ENCODE measurements around the gene ZFHX3. TPM values are rescaled to one million over a fixed set of nuclear protein-coding genes. Genes with fewer than 3 reads are reported as not detected.

ZFHX3 gene
- total and polyA plus RNA-seq, 10 donors, result 0.47 to 18.5 (median 11.1) TPM

DNA sequence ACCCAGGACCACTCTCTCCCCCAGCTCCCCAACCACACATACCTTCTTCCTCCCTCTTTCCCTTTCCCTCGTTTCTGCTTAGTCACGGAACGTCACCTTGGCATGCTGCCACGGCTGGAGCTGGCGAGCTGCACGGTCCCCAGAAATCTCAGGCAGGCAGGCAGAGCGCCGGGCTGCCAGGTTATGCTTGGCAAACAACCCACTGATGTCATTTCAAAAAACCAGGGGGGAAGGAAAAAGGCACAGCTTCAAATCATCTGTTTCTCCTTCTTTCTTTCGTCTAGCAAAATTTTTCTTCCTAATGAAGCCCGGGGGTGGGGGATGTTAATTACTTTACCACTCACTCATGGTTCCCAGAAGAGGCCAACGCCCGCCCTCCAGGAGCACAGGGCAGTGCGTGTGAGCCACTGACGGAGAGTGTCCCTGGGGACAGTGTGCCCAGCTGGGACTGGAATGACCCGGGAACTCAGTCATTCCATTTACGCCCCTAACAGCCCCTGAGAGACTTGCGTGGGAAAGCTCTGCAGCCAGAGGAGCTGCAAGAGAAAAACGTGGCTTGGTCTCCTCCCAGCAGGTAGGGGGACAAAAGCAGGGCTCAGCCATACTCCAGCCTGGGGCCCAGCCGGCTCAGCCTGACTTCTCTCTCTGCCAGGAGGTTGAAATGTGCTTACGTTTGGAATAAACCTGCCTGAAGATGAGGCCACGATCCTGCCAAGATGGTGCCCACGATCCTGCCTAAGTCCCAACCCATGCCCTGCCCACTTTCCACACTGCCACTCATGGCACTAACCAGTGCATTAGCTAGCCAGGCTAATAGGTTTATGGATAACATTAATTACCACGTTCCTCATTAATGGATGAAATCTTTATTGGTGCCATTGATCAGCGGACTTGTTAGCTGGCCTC is 198.9 kb downstream of the ZFHX3 start:
- H3K4me3 ChIP-seq, result no peak overlapping the region
- peaks cover 0 to 5% (median 0%) of the 10 kb centered on the region in 7 donors for H3K27me3 ChIP-seq (replicated peaks in 1 of 7)
- H3K27ac ChIP-seq, result peak overlapping the region in 3 of 8 donors; percentile 1 to 49 (median 15)
- WGBS, 5 donors, result 48 to 56% (median 51%) methylated on average over 24 of the region's 24 CpGs
- peaks cover 4 to 58% (median 24%) of the 10 kb centered on the region in 6 donors for H3K4me1 ChIP-seq
- no peaks in the 10 kb centered on the region for H3K9me3 ChIP-seq
- TF ChIP-seq, protein P1, sequence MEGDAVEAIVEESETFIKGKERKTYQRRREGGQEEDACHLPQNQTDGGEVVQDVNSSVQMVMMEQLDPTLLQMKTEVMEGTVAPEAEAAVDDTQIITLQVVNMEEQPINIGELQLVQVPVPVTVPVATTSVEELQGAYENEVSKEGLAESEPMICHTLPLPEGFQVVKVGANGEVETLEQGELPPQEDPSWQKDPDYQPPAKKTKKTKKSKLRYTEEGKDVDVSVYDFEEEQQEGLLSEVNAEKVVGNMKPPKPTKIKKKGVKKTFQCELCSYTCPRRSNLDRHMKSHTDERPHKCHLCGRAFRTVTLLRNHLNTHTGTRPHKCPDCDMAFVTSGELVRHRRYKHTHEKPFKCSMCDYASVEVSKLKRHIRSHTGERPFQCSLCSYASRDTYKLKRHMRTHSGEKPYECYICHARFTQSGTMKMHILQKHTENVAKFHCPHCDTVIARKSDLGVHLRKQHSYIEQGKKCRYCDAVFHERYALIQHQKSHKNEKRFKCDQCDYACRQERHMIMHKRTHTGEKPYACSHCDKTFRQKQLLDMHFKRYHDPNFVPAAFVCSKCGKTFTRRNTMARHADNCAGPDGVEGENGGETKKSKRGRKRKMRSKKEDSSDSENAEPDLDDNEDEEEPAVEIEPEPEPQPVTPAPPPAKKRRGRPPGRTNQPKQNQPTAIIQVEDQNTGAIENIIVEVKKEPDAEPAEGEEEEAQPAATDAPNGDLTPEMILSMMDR (IDR thresholded peaks at IDR 0.05 in 8 of 11, conservative IDR thresholded peaks at IDR 0.05 in 3 of 11), result no peak
- peak in 2 of 3 donors; percentile 41 to 50 for TF ChIP-seq POLR2AphosphoS5 (IDR thresholded peaks at IDR 0.05)
- DNase-seq, result no peak
- intact Hi-C loops (cut with DNase I; ENCODE audit: low total_unique reads), result no loop called here
- H3K36me3 ChIP-seq, result no peaks in the 10 kb centered on the region

DNA sequence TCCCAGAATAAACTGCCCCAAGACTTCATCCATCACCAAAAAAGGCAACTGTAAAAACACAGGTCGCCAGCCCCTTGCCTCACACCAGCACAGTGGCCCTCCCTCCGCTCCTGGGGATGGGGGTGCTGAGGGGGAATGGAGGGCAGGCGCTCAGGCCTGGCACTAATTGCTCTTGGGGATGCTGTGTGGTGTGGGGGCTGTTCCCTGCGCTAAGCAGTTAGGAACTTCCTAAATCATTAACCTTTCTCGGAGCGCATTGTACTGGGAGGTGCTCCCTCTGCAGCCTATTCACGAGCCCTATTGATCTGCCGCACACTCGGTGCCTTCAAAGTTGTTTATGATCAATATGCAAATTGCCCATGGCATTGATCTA is 199.9 kb downstream of the ZFHX3 start:
- H3K4me3 ChIP-seq, result no peak overlapping the region
- intact Hi-C loops (cut with DNase I; ENCODE audit: low total_unique reads), result no loop called here
- TF ChIP-seq POLR2AphosphoS5 (IDR thresholded peaks at IDR 0.05), result no peak
- TF ChIP-seq POLR2A (IDR thresholded peaks at IDR 0.05), result no peak
- TF ChIP-seq, protein P1 (IDR thresholded peaks at IDR 0.05 in 8 of 11, conservative IDR thresholded peaks at IDR 0.05 in 3 of 11), result no peak
- H3K9me3 ChIP-seq, result no peaks in the 10 kb centered on the region
- DNase-seq, result no peak
- H3K4me1 ChIP-seq, result peaks cover 0 to 54% (median 20%) of the 10 kb centered on the region in 6 donors
- peak overlapping the region in 2 of 8 donors; percentile 15 to 49 for H3K27ac ChIP-seq
- no peaks in the 10 kb centered on the region for H3K36me3 ChIP-seq
- peaks cover 0 to 5% (median 0%) of the 10 kb centered on the region in 7 donors for H3K27me3 ChIP-seq (replicated peaks in 1 of 7)
- 79 to 93% (median 90%) methylated on average over 9 of the region's 9 CpGs for WGBS, 5 donors

DNA sequence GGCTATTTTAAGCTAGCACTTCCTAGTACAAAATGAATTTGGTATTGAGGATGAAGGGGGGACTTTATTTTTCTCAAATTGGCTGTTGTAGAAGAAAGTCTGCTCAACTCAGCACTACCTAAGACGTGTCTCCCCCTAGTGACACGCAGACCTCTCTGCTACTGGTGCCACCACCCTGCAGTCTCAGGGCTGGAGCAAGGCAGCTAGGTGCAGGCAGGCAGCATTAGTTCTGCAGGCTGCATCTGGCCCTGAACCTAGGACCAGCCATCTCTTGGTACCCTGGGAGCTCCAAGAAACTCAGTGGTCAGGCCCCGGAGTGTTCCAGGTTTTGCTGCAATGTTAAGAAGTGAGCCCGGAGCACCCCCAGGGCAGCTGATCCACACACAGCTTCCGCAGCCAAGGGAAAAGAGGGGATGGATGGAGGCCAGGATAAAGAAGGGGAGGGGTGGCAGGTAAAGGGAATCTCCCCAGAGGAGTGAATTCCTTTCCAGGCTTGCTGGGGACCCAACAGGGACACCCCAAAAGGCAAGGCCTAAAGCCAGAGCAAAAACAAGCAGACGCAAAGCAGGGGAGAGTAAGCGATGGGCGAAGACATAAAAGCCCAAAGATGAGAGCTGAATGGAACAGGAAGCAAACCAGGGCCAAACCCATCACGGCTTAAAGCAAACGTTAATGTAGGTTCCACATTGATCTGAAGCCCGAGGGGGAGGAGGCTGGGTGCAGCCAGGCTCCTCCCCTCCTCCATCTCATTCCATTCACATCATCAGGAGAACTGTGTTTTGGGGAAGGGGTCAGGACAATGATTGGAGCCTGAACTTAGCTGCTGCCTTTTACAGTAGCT is 200.5 kb downstream of the ZFHX3 start:
- Histone ChIP-seq H3K4me1 (peaks cover 0 to 51% (median 20%) of the 10 kb centered on the region in 6 donors), H3K27ac (peak overlapping the region in 1 of 8 donors; percentile 49), H3K4me3 (no peak overlapping the region), H3K27me3 (replicated peaks in 1 of 7) (peaks cover 0 to 5% (median 0%) of the 10 kb centered on the region in 7 donors), H3K36me3 (no peaks in the 10 kb centered on the region), H3K9me3 (no peaks in the 10 kb centered on the region)
- intact Hi-C loops (cut with DNase I; ENCODE audit: low total_unique reads), result no loop called here
- 71 to 80% (median 73%) methylated on average over 11 of the region's 11 CpGs for WGBS, 5 donors
- no peak for TF ChIP-seq POLR2AphosphoS5 (IDR thresholded peaks at IDR 0.05)
- TF ChIP-seq POLR2A (IDR thresholded peaks at IDR 0.05), result no peak
- TF ChIP-seq, protein P1 (IDR thresholded peaks at IDR 0.05 in 8 of 11, conservative IDR thresholded peaks at IDR 0.05 in 3 of 11), result peak in 5 of 11 experiments; percentile 5 to 46 (median 16)
- no peak for DNase-seq
